H9 (cell line): ENCODE data around the gene PLAGL1. TPM values are rescaled to one million over a fixed set of nuclear protein-coding genes. Genes with fewer than 3 reads are reported as not detected.
A peak's percentile ranks its signal among the peaks of the same experiment; 100 is the strongest.
"Not testable (repeated sequence)": the region's sequence is repeated elsewhere in the genome, so short reads cannot be mapped to it uniquely, and the experiment has no call there.

ENCODE experiments used
- DNase-seq: peaks from one replicate; pipeline ENCODE4 v3.0.0-alpha.2; 2017
- H2AFZ ChIP-seq: one replicate; pipeline ENCODE4 v1.6.1; 2013; ENCODE audit warnings: mild to moderate bottlenecking, low read length, control low read depth, moderate library complexity
- H2AK5ac ChIP-seq: 2 replicates; pipeline ENCODE4 v1.6.1; 2013; ENCODE audit warnings: low read length, control low read depth, mixed read lengths; ENCODE audit not compliant: insufficient read length
- H2BK120ac ChIP-seq: one replicate; pipeline ENCODE4 v1.6.1; 2013; ENCODE audit warnings: low read depth, mild to moderate bottlenecking, low read length, control low read depth, inconsistent platforms; ENCODE audit not compliant: poor library complexity, severe bottlenecking
- H2BK12ac ChIP-seq: 2 replicates; pipeline ENCODE4 v1.6.1; 2013; ENCODE audit warnings: low read length, control low read depth, mixed read lengths, low read depth; ENCODE audit not compliant: insufficient read length
- H2BK15ac ChIP-seq: 2 replicates; pipeline ENCODE4 v1.6.1; 2013; ENCODE audit warnings: low read depth, low read length, control low read depth
- H2BK20ac ChIP-seq: one replicate; pipeline ENCODE4 v1.6.1; 2013; ENCODE audit warnings: low read depth, mild to moderate bottlenecking, low read length, control low read depth, inconsistent platforms; ENCODE audit not compliant: poor library complexity, severe bottlenecking
- H2BK5ac ChIP-seq: 2 replicates; pipeline ENCODE4 v1.6.1; 2013; ENCODE audit warnings: low read length, control low read depth, mixed read lengths; ENCODE audit not compliant: insufficient read length
- H3K14ac ChIP-seq: 2 replicates; pipeline ENCODE4 v1.6.1; 2013; ENCODE audit warnings: low read length, control low read depth; ENCODE audit not compliant: insufficient read depth
- H3K18ac ChIP-seq: 2 replicates; pipeline ENCODE4 v1.6.1; 2013; ENCODE audit warnings: low read depth, mild to moderate bottlenecking, mixed read lengths, low read length, control low read depth; ENCODE audit not compliant: insufficient read length
- H3K23ac ChIP-seq: 2 replicates; pipeline ENCODE4 v1.6.1; 2013; ENCODE audit warnings: low read length, control low read depth, mixed read lengths, low read depth; ENCODE audit not compliant: insufficient read length
- H3K23me2 ChIP-seq: 2 replicates; pipeline ENCODE4 v1.6.1; 2013; ENCODE audit warnings: low read depth, mild to moderate bottlenecking, mixed read lengths, low read length, control low read depth; ENCODE audit not compliant: insufficient read length, poor library complexity, severe bottlenecking
- H3K27ac ChIP-seq: 2 replicates; pipeline ENCODE4 v1.5.1; 2013; ENCODE audit warnings: low read length, control low read depth, mixed read lengths, low read depth; ENCODE audit not compliant: insufficient read length
- H3K27me3 ChIP-seq: 2 replicates; pipeline ENCODE4 v1.6.1; 2013; ENCODE audit warnings: low read length, control low read depth, inconsistent platforms; ENCODE audit not compliant: insufficient read depth
- H3K4ac ChIP-seq: 2 replicates; pipeline ENCODE4 v1.6.1; 2013; ENCODE audit warnings: low read depth, mild to moderate bottlenecking, control low read depth, inconsistent platforms, low read length, moderate library complexity
- H3K4me1 ChIP-seq: 2 replicates; pipeline ENCODE4 v1.6.1; 2013; ENCODE audit warnings: low read length, control low read depth, inconsistent platforms; ENCODE audit not compliant: insufficient read depth
- H3K4me2 ChIP-seq: 2 replicates; pipeline ENCODE4 v1.6.1; 2013; ENCODE audit warnings: low read length, control low read depth, mixed read lengths; ENCODE audit not compliant: insufficient read length, insufficient read depth
- H3K56ac ChIP-seq: 2 replicates; pipeline ENCODE4 v1.6.1; 2013; ENCODE audit warnings: low read depth, mild to moderate bottlenecking, mixed read lengths, low read length, control low read depth; ENCODE audit not compliant: insufficient read length
- H3K79me1 ChIP-seq: 2 replicates; pipeline ENCODE4 v1.6.1; 2013; ENCODE audit warnings: low read depth, mild to moderate bottlenecking, moderate library complexity, low read length, control low read depth, inconsistent platforms; ENCODE audit not compliant: insufficient read depth, poor library complexity, severe bottlenecking
- H3K79me2 ChIP-seq: 2 replicates; pipeline ENCODE4 v1.6.1; 2013; ENCODE audit warnings: low read length, control low read depth, inconsistent platforms; ENCODE audit not compliant: insufficient read depth
- H3K9ac ChIP-seq: 2 replicates; pipeline ENCODE4 v1.6.1; 2013; ENCODE audit warnings: low read length, control low read depth, mixed read lengths; ENCODE audit not compliant: insufficient read length; ENCODE audit errors: extremely low read depth
- H3K9me3 ChIP-seq: one replicate; pipeline ENCODE4 v1.6.1; 2013; ENCODE audit warnings: low read depth, low read length, inconsistent platforms; ENCODE audit not compliant: control insufficient read depth
- H3T11ph ChIP-seq: one replicate; pipeline ENCODE4 v1.6.1; 2013; ENCODE audit warnings: mild to moderate bottlenecking, low read length, control low read depth, inconsistent platforms
- H4K20me1 ChIP-seq: one replicate; pipeline ENCODE4 v1.6.1; 2013; ENCODE audit not compliant: control insufficient read depth, insufficient read length, insufficient read depth
- H4K5ac ChIP-seq: 2 replicates; pipeline ENCODE4 v1.6.1; 2013; ENCODE audit warnings: low read depth, mild to moderate bottlenecking, mixed read lengths, low read length, control low read depth; ENCODE audit not compliant: insufficient read length
- H4K8ac ChIP-seq: replicated peaks from 2 replicates; pipeline ENCODE4 v1.6.1; 2013; ENCODE audit warnings: low read length, control low read depth, mixed read lengths, low read depth; ENCODE audit not compliant: insufficient read length
- H4K91ac ChIP-seq: 2 replicates; pipeline ENCODE4 v1.6.1; 2013; ENCODE audit warnings: low read depth, mild to moderate bottlenecking, moderate library complexity, mixed read lengths, low read length, control low read depth; ENCODE audit not compliant: insufficient read length
- H3K27ac Mint-ChIP-seq, 3 experiments: 2 replicates in 2 of 3; 3 replicates in 1 of 3; pipeline ENCODE4 v1.8.0; 2020 to 2021; ENCODE audit warnings: mixed read lengths in 3 of 3, mild to moderate bottlenecking in 1 of 3, moderate library complexity in 1 of 3
- H3K27me3 Mint-ChIP-seq: 2 replicates; pipeline ENCODE4 v1.8.0; 2021; ENCODE audit warnings: low read depth, mild to moderate bottlenecking, moderate library complexity, mixed read lengths
- H3K36me3 Mint-ChIP-seq, 3 experiments: 2 replicates in 2 of 3; 3 replicates in 1 of 3; pipeline ENCODE4 v1.8.0; 2020 to 2021; ENCODE audit warnings: low read depth in 3 of 3, mixed read lengths in 3 of 3; ENCODE audit not compliant: insufficient read depth in 1 of 3
- H3K4me1 Mint-ChIP-seq, 2 experiments: 2 replicates each; pipeline ENCODE4 v1.8.0; 2020; ENCODE audit warnings: mixed read lengths in 2 of 2
- H3K4me3 Mint-ChIP-seq, 2 experiments: 2 replicates in 1 of 2; 3 replicates in 1 of 2; pipeline ENCODE4 v1.8.0; 2020 to 2021; ENCODE audit warnings: mild to moderate bottlenecking in 2 of 2, mixed read lengths in 2 of 2, moderate library complexity in 1 of 2
- H3K9me3 Mint-ChIP-seq, 2 experiments: 2 replicates in 1 of 2; 3 replicates in 1 of 2; pipeline ENCODE4 v1.8.0; 2020; ENCODE audit warnings: mild to moderate bottlenecking in 2 of 2, mixed read lengths in 2 of 2, moderate library complexity in 1 of 2
- WGBS: extraction: QIAGEN DNeasy Blood & Tissue Kit; methylation state at CpG from one replicate; pipeline ENCODE4 v1.1.7; 2013; ENCODE audit warnings: missing lambda C conversion rate, low lambda C conversion rate, mixed read lengths; ENCODE audit not compliant: insufficient read length; ENCODE audit errors: extremely low coverage; 5-methylcytosine and 5-hydroxymethylcytosine counted together
- total RNA-seq: library from RNA; stranded (reverse); gene quantifications from 2 replicates; pipeline ENCODE4 v1.2.1, GENCODE V29; 2021
- TF ChIP-seq, protein P1 (sequence below): fragments of 200-600 bp; sonication (generic); conservative IDR thresholded peaks from 3 replicates; pipeline ENCODE4 v1.8.0; 2021; ENCODE audit warnings: antibody characterized with exemption, mild to moderate bottlenecking

Gene PLAGL1
- total RNA-seq, 1 experiment from 2014 or later = 1.9 TPM

- Mint-ChIP-seq H3K4me1 (no peaks in the 10 kb centered on the region), H3K36me3 (peaks cover 0 to 15% (median 3%) of the 10 kb centered on the region in 3 experiments; a peak in 2 of 7 replicates), H3K9me3 (peaks cover 15 to 20% of the 10 kb centered on the region in 2 experiments; a peak in 3 of 5 replicates), H3K27ac (no peak overlapping the region), H3K4me3 (peak overlapping the region in 1 of 2 experiments; percentile 7; a peak in 1 of 5 replicates), H3K27me3 (peaks cover 9% of the 10 kb centered on the region)
- no peak for DNase-seq
- Histone ChIP-seq H2BK15ac (no peak overlapping the region), H3K4ac (no peak overlapping the region), H3K79me2 (no peaks in the 10 kb centered on the region), H3K9ac (no peak overlapping the region), H3K27me3 (no peaks in the 10 kb centered on the region; the same call in 1 of the 2 replicates), H3K4me2 (no peak overlapping the region), H2BK20ac (no peak overlapping the region), H3K4me1 (no peaks in the 10 kb centered on the region), H2BK120ac (no peak overlapping the region), H3T11ph (no peak overlapping the region), H4K5ac (no peak overlapping the region), H3K9me3 (no peaks in the 10 kb centered on the region), H3K23me2 (no peaks in the 10 kb centered on the region), H3K14ac (no peak overlapping the region), H2BK12ac (no peak overlapping the region), H3K18ac (no peak overlapping the region), H3K27ac (no peak overlapping the region), H2AFZ (no peak overlapping the region), H2BK5ac (no peak overlapping the region), H2AK5ac (no peak overlapping the region), H3K56ac (no peak overlapping the region), H3K23ac (no peak overlapping the region), H4K91ac (no peak overlapping the region), H4K20me1 (no peaks in the 10 kb centered on the region), H3K79me1 (no peaks in the 10 kb centered on the region), H4K8ac (no peak overlapping the region)
- WGBS = no CpG with 5 or more reads among the region's 1 CpG
- TF ChIP-seq, protein P1, sequence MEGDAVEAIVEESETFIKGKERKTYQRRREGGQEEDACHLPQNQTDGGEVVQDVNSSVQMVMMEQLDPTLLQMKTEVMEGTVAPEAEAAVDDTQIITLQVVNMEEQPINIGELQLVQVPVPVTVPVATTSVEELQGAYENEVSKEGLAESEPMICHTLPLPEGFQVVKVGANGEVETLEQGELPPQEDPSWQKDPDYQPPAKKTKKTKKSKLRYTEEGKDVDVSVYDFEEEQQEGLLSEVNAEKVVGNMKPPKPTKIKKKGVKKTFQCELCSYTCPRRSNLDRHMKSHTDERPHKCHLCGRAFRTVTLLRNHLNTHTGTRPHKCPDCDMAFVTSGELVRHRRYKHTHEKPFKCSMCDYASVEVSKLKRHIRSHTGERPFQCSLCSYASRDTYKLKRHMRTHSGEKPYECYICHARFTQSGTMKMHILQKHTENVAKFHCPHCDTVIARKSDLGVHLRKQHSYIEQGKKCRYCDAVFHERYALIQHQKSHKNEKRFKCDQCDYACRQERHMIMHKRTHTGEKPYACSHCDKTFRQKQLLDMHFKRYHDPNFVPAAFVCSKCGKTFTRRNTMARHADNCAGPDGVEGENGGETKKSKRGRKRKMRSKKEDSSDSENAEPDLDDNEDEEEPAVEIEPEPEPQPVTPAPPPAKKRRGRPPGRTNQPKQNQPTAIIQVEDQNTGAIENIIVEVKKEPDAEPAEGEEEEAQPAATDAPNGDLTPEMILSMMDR = no peak
These were observed 39.6 kb upstream of the PLAGL1 start for GRCh38 chr6:144047688-144048087.

DNA sequence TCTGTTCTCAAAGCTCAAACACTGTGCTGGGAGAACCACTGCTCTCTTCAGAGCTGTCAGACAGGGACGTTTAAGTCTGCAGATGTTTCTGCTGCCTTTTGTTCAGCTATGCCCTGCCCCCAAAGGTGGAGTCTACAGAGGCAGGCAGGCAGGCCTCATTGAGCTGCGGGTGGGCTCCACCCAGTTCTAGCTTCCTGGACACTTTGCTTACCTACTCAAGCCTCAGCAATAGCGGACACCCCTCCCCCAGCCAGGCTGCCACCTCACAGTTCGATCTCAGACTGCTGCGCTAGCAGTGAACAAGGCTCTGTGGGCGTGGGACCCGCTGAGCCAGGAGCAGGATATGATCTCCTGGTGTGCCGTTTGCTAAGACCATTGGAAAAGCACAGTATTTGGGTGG, 38.6 kb upstream of the PLAGL1 start:
- not testable (repeated sequence) for H3K23ac ChIP-seq, H3K9ac ChIP-seq, H2AFZ ChIP-seq, H3K79me2 ChIP-seq, H3K27ac Mint-ChIP-seq, H2BK20ac ChIP-seq, H3K4me1 ChIP-seq, H4K20me1 ChIP-seq, H3K18ac ChIP-seq, H3K4me3 Mint-ChIP-seq, DNase-seq, H4K8ac ChIP-seq, H2AK5ac ChIP-seq, H3K27ac ChIP-seq, H3K56ac ChIP-seq, H3K23me2 ChIP-seq, H3K4me2 ChIP-seq, H3K4me1 Mint-ChIP-seq, H2BK15ac ChIP-seq, H3K27me3 ChIP-seq, H3K4ac ChIP-seq, H3T11ph ChIP-seq, H2BK5ac ChIP-seq, H3K14ac ChIP-seq, H2BK12ac ChIP-seq, H4K5ac ChIP-seq, H4K91ac ChIP-seq, H3K79me1 ChIP-seq, H2BK120ac ChIP-seq, H3K9me3 ChIP-seq
- no CpG with 5 or more reads among the region's 8 CpGs for WGBS
- H3K36me3 Mint-ChIP-seq = peaks cover 0 to 15% (median 3%) of the 10 kb centered on the region in 3 experiments; a peak in 2 of 7 replicates
- H3K27me3 Mint-ChIP-seq = peaks cover 15% of the 10 kb centered on the region
- H3K9me3 Mint-ChIP-seq = peaks cover 15 to 23% of the 10 kb centered on the region in 2 experiments; a peak in 3 of 5 replicates
